ENCODE measurements around the gene LAPTM4A.
"Not testable (repeated sequence)": the region's sequence is repeated elsewhere in the genome, so short reads cannot be mapped to it uniquely, and the experiment has no call there.

LAPTM4A gene

DNA sequence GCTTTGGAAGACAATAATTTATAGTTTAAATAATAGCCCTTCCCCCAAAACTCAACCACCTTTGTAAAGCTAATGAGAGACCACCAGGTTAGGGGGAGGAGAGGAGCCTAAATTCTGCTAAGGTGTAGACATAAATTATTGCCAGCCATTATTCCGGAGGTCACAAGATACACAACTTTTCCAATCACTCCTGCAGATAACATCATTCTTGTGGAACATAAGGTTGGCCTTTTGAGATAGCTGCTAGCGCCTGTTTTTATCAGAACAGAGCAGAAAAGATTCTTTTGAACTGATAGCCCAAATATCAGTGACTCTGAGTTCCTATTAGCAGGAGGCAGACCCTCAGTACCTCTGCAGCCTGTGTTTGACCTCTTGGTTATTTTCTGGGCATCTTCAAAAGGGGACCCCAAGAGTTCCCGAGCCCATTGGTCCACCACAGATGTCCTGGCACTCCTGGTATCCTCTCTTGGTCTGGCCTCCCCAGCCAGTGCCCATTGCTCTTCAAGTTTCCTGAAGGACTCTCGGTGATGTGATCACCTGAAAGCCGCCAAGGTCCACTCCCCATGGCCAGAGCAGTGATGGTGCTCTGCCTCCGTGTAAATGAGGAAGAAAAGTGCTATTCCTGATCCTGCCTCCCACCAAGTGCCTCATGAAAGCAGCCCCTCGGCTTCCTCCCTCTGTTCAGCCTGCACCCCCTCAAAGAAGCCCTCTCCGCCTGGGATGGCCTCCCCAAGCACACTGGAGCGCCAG, 38.5 kb upstream of the LAPTM4A start:
- Mint-ChIP-seq H3K4me3 (no peak overlapping the region), H3K27me3 (peaks cover 42% of the 10 kb centered on the region), H3K36me3 (ENCODE audit: insufficient read depth) (no peaks in the 10 kb centered on the region), H3K9me3 (no peaks in the 10 kb centered on the region), H3K27ac (ENCODE audit: low read depth) (no peak overlapping the region), H3K4me1 (no peaks in the 10 kb centered on the region)
- DNase-seq (ENCODE audit: low spot score in 2 of 2) (no peak), ATAC-seq (replicated peaks; ENCODE audit: extremely low read depth, poor library complexity, severe bottlenecking) (no peak)

DNA sequence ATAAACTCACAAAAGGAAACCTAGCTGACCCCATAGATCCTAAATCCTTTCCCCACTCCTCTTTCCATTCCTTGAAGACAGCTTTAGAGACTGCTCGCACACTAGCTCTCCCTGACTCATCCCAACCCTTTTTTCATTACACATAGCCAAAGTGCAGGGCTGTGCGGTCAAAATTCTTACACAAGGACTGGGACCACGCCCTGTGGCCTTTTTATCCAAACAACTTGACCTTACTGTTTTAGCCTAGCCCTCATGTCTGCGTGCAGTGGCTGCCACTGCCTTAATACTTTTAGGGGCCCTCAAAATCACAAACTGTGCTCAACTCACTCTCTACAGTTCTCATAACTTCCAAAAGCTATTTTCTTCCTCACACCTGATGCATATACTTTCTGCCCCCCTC, 34.5 kb upstream of the LAPTM4A start:
- not testable (repeated sequence) for H3K27ac Mint-ChIP-seq (ENCODE audit: low read depth); ATAC-seq (replicated peaks; ENCODE audit: extremely low read depth, poor library complexity, severe bottlenecking); H3K4me3 Mint-ChIP-seq; DNase-seq (ENCODE audit: low spot score in 2 of 2); H3K9me3 Mint-ChIP-seq; H3K36me3 Mint-ChIP-seq (ENCODE audit: insufficient read depth); H3K27me3 Mint-ChIP-seq; H3K4me1 Mint-ChIP-seq

DNA sequence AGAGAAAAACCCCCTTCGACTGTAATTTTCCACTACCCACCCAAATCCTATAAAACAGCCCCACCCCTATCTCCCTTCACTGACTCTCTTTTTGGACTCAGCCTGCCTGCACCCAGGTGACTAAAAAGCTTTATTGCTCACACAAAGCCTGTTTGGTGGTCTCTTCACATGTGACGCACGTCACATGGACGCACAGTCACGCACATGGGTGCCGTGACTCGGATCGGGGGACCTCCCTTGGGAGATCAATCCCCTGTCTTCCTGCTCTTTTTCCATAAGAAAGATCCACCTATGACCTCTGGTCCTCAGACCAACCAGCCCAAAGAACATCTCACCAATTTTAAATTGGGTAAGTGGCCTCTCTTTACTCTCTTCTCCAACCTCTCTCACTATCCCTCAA, 31.4 kb upstream of the LAPTM4A start:
- H3K36me3 Mint-ChIP-seq (ENCODE audit: insufficient read depth); DNase-seq (ENCODE audit: low spot score in 2 of 2); H3K27me3 Mint-ChIP-seq; ATAC-seq (replicated peaks; ENCODE audit: extremely low read depth, poor library complexity, severe bottlenecking); H3K27ac Mint-ChIP-seq (ENCODE audit: low read depth); H3K9me3 Mint-ChIP-seq; H3K4me1 Mint-ChIP-seq; H3K4me3 Mint-ChIP-seq: not testable (repeated sequence)

DNA sequence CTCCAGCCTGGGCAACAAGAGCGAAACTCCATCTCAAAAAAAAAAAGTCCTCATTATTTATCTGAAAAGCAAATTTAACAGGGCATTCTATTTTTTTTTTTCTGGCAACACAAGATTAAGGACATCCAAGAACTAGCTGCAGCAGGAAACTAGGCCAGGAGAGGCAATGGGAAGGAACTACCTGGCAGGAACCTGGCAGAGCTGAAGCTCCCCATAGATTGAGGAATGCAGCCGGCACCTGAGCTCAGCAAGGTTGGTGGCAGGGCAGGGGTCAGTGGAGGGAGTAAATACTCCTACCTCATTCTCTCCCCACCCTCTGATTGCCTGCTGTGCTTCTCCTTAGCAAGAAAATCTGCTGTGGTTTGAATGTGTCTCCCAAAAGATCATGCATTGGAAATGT, 30.4 kb upstream of the LAPTM4A start:
- peaks cover 6% of the 10 kb centered on the region for H3K27me3 Mint-ChIP-seq
- no peaks in the 10 kb centered on the region for H3K4me1 Mint-ChIP-seq
- H3K9me3 Mint-ChIP-seq, result no peaks in the 10 kb centered on the region
- H3K27ac Mint-ChIP-seq (ENCODE audit: low read depth), result no peak overlapping the region
- DNase-seq (ENCODE audit: low spot score in 2 of 2) (no peak), ATAC-seq (replicated peaks; ENCODE audit: extremely low read depth, poor library complexity, severe bottlenecking) (no peak)
- H3K36me3 Mint-ChIP-seq (ENCODE audit: insufficient read depth), result no peaks in the 10 kb centered on the region
- no peak overlapping the region for H3K4me3 Mint-ChIP-seq

DNA sequence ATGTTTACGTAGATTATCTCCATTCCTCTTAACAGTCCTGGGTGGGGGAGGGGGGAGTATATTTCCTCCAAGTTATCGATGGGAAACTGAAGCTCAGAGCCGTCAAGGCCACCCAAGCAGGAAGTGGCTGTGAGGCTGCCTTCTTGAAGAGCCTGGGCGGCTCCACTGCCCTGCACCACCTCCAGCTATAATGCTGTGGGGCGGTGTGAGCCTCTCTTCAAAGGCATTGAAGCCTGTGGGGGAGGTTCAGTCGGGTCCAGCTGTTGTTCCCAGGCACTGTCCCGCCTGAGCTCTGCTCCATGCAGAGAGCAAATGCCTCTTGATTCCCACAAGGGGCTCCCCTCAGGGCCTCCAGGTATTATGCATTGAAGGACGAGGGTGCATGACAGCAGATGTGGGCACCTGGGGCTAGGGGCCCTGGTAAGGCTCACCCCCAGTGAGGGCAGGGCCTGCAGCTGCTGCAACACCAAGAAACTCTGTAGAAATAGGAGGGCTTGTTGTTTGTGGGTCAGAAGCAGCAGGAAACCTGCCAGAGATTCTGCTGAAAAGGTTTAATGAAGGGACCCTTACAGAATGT, 29.5 kb upstream of the LAPTM4A start:
- Mint-ChIP-seq H3K4me1 (no peaks in the 10 kb centered on the region), H3K9me3 (no peaks in the 10 kb centered on the region), H3K27ac (ENCODE audit: low read depth) (no peak overlapping the region), H3K4me3 (no peak overlapping the region), H3K36me3 (ENCODE audit: insufficient read depth) (no peaks in the 10 kb centered on the region), H3K27me3 (peaks cover 15% of the 10 kb centered on the region)
- ATAC-seq (replicated peaks; ENCODE audit: extremely low read depth, poor library complexity, severe bottlenecking), result no peak
- DNase-seq (ENCODE audit: low spot score in 2 of 2), result no peak

DNA sequence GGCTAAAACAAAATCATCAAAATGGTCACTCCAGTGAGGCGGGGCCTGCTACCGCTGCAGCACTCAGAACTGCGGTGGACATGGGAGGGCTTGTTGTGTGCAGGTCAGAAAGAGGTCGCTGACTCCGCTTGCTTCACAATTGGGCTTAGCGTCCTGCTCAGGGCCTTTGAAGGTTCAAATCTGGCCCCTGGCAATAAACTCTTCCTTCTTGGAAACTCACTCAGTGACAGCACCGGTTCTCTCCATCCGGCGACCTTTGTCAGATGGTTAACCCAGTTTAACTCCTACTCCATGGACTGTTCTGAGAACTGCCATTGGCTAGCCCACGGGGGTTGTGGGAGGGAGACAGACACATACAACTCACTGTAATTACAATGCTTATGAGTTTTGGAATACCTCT, 29.0 kb upstream of the LAPTM4A start:
- ATAC-seq (replicated peaks; ENCODE audit: extremely low read depth, poor library complexity, severe bottlenecking) (no peak), DNase-seq (ENCODE audit: low spot score in 2 of 2) (no peak)
- Mint-ChIP-seq H3K36me3 (ENCODE audit: insufficient read depth) (no peaks in the 10 kb centered on the region), H3K27ac (ENCODE audit: low read depth) (no peak overlapping the region), H3K9me3 (no peaks in the 10 kb centered on the region), H3K4me1 (no peaks in the 10 kb centered on the region), H3K27me3 (peaks cover 16% of the 10 kb centered on the region), H3K4me3 (no peak overlapping the region)

GRCh38 chr2:20079546-20080115, 28.2 kb upstream of the LAPTM4A start:
- ATAC-seq (replicated peaks; ENCODE audit: extremely low read depth, poor library complexity, severe bottlenecking), result no peak
- H3K4me1 Mint-ChIP-seq, result no peaks in the 10 kb centered on the region
- no peak overlapping the region for H3K4me3 Mint-ChIP-seq
- no peaks in the 10 kb centered on the region for H3K9me3 Mint-ChIP-seq
- no peaks in the 10 kb centered on the region for H3K36me3 Mint-ChIP-seq (ENCODE audit: insufficient read depth)
- H3K27ac Mint-ChIP-seq (ENCODE audit: low read depth), result no peak overlapping the region
- DNase-seq (ENCODE audit: low spot score in 2 of 2), result no peak
- H3K27me3 Mint-ChIP-seq, result peaks cover 16% of the 10 kb centered on the region

GRCh38 chr2:20077411-20077940, 26.0 kb upstream of the LAPTM4A start:
- Mint-ChIP-seq H3K27ac (ENCODE audit: low read depth) (no peak overlapping the region), H3K4me3 (no peak overlapping the region), H3K4me1 (no peaks in the 10 kb centered on the region), H3K9me3 (no peaks in the 10 kb centered on the region), H3K27me3 (peaks cover 16% of the 10 kb centered on the region), H3K36me3 (ENCODE audit: insufficient read depth) (no peaks in the 10 kb centered on the region)
- no peak for ATAC-seq (replicated peaks; ENCODE audit: extremely low read depth, poor library complexity, severe bottlenecking)
- no peak for DNase-seq (ENCODE audit: low spot score in 2 of 2)

- DNase-seq (ENCODE audit: low spot score in 2 of 2) (no peak), ATAC-seq (replicated peaks; ENCODE audit: extremely low read depth, poor library complexity, severe bottlenecking) (no peak)
- no peak overlapping the region for H3K27ac Mint-ChIP-seq (ENCODE audit: low read depth)
- peaks cover 16% of the 10 kb centered on the region for H3K27me3 Mint-ChIP-seq
- no peaks in the 10 kb centered on the region for H3K36me3 Mint-ChIP-seq (ENCODE audit: insufficient read depth)
- no peaks in the 10 kb centered on the region for H3K4me1 Mint-ChIP-seq
- no peaks in the 10 kb centered on the region for H3K9me3 Mint-ChIP-seq
- no peak overlapping the region for H3K4me3 Mint-ChIP-seq
These were observed 25.3 kb upstream of the LAPTM4A start for GRCh38 chr2:20076757-20077156.

DNA sequence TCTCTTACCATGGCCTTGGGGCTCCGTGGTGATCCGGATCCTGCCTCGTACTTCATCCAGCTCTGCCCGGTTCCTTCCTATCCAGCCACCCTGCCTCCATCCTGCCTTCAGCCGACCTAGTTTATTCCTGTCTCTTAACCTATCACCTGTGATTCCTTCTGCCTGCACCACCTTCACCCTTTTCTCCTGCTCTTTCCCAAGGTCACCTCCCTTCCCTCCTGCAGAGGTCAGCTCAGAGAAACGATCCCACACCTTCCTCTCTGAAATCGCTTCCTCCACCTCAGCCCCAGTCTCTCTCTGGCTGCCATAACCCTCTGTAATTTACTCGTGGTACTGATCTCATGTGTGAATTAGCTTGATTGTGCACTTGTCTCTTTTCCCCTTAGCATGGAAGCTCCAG, 23.5 kb upstream of the LAPTM4A start:
- Mint-ChIP-seq H3K27ac (ENCODE audit: low read depth) (no peak overlapping the region), H3K4me1 (no peaks in the 10 kb centered on the region), H3K36me3 (ENCODE audit: insufficient read depth) (no peaks in the 10 kb centered on the region), H3K27me3 (peaks cover 16% of the 10 kb centered on the region), H3K4me3 (no peak overlapping the region), H3K9me3 (no peaks in the 10 kb centered on the region)
- ATAC-seq (replicated peaks; ENCODE audit: extremely low read depth, poor library complexity, severe bottlenecking) (no peak), DNase-seq (ENCODE audit: low spot score in 2 of 2) (no peak)

GRCh38 chr2:20074046-20074648, 22.7 kb upstream of the LAPTM4A start:
- H3K27ac Mint-ChIP-seq (ENCODE audit: low read depth); DNase-seq (ENCODE audit: low spot score in 2 of 2); ATAC-seq (replicated peaks; ENCODE audit: extremely low read depth, poor library complexity, severe bottlenecking); H3K9me3 Mint-ChIP-seq; H3K36me3 Mint-ChIP-seq (ENCODE audit: insufficient read depth); H3K4me3 Mint-ChIP-seq; H3K4me1 Mint-ChIP-seq: not testable (repeated sequence)
- H3K27me3 Mint-ChIP-seq, result peaks cover 16% of the 10 kb centered on the region

GRCh38 chr2:20073460-20073859, 22.0 kb upstream of the LAPTM4A start:
- H3K27ac Mint-ChIP-seq (ENCODE audit: low read depth), result no peak overlapping the region
- no peaks in the 10 kb centered on the region for H3K36me3 Mint-ChIP-seq (ENCODE audit: insufficient read depth)
- H3K4me3 Mint-ChIP-seq, result no peak overlapping the region
- DNase-seq (ENCODE audit: low spot score in 2 of 2) (no peak), ATAC-seq (replicated peaks; ENCODE audit: extremely low read depth, poor library complexity, severe bottlenecking) (no peak)
- H3K4me1 Mint-ChIP-seq, result no peaks in the 10 kb centered on the region
- H3K27me3 Mint-ChIP-seq, result peaks cover 16% of the 10 kb centered on the region
- H3K9me3 Mint-ChIP-seq, result no peaks in the 10 kb centered on the region
